Nephron (organoid): ENCODE data around the gene MYO16.
A peak's percentile ranks its signal among the peaks of the same experiment; 100 is the strongest.

Experiments
- H3K27ac Mint-ChIP-seq, 3 experiments: 2 replicates each; pipeline ENCODE4 v1.8.0; 2020; ENCODE audit warnings: mixed read lengths in 3 of 3, mild to moderate bottlenecking in 2 of 3, moderate library complexity in 1 of 3
- H3K27me3 Mint-ChIP-seq: 2 replicates; pipeline ENCODE4 v1.8.0; 2021; ENCODE audit warnings: low read depth, mild to moderate bottlenecking, moderate library complexity, mixed read lengths
- H3K36me3 Mint-ChIP-seq: 2 replicates; pipeline ENCODE4 v1.8.0; 2020; ENCODE audit warnings: low read depth, mixed read lengths
- H3K4me1 Mint-ChIP-seq: 2 replicates; pipeline ENCODE4 v1.8.0; 2020; ENCODE audit warnings: mixed read lengths
- H3K4me3 Mint-ChIP-seq, 3 experiments: 2 replicates each; pipeline ENCODE4 v1.8.0; 2020; ENCODE audit warnings: mild to moderate bottlenecking in 3 of 3, mixed read lengths in 3 of 3, moderate library complexity in 2 of 3
- H3K9me3 Mint-ChIP-seq: 2 replicates; pipeline ENCODE4 v1.8.0; 2020; ENCODE audit warnings: mixed read lengths
- CTCF ChIP-seq, 3 experiments: fragments of 200-600 bp; sonication (generic); IDR thresholded peaks; one replicate each; pipeline ENCODE4 v1.5.0; 2021; ENCODE audit warnings: antibody characterized with exemption in 3 of 3; ENCODE audit not compliant: unreplicated experiment in 3 of 3

Gene MYO16

DNA sequence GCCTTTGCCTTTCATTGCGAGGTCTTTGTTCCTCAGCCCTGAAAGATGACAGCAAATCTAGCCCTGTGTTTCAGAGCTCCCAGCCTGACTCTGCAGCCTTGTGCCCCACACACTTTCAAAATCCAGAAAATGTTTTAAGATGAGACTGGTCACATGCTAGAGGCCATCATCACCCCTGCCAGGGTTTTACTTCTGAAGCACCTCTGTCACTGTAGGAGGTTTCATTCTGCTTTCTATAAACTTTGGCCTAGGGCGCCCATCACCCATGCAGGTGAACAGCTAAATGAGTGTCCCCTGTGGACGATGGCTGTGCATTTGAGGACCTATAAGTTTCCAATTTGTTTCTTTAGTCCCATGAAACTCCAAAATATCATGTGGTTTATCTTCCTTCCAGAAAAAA lies 574.2 kb downstream of the MYO16 start:
- no peaks in the 10 kb centered on the region for H3K4me1 Mint-ChIP-seq

GRCh38 chr13:109204252-109204651 lies 574.8 kb downstream of the MYO16 start:
- Mint-ChIP-seq H3K27ac (peak overlapping the region in 1 of 3 experiments; percentile 21), H3K36me3 (no peaks in the 10 kb centered on the region)

More for the DNA sequence above, 574.2 kb downstream of the MYO16 start:
- H3K27ac Mint-ChIP-seq = peak overlapping the region in 1 of 3 experiments; percentile 76
- no peak overlapping the region for H3K4me3 Mint-ChIP-seq
- H3K27me3 Mint-ChIP-seq = no peaks in the 10 kb centered on the region
- no peaks in the 10 kb centered on the region for H3K9me3 Mint-ChIP-seq
- no peak for TF ChIP-seq CTCF (IDR thresholded peaks at IDR 0.05; ENCODE audit: unreplicated experiment in 3 of 3)
- H3K36me3 Mint-ChIP-seq = no peaks in the 10 kb centered on the region

GRCh38 chr13:109204657-109205056 lies 575.2 kb downstream of the MYO16 start:
- Mint-ChIP-seq H3K4me1 (no peaks in the 10 kb centered on the region), H3K36me3 (no peaks in the 10 kb centered on the region), H3K9me3 (no peaks in the 10 kb centered on the region), H3K27me3 (no peaks in the 10 kb centered on the region), H3K4me3 (no peak overlapping the region), H3K27ac (no peak overlapping the region)
- no peak for TF ChIP-seq CTCF (IDR thresholded peaks at IDR 0.05; ENCODE audit: unreplicated experiment in 3 of 3)

More at GRCh38 chr13:109204252-109204651, 574.8 kb downstream of the MYO16 start:
- Mint-ChIP-seq H3K27me3 (no peaks in the 10 kb centered on the region), H3K4me3 (no peak overlapping the region), H3K4me1 (no peaks in the 10 kb centered on the region), H3K9me3 (no peaks in the 10 kb centered on the region)
- TF ChIP-seq CTCF (IDR thresholded peaks at IDR 0.05; ENCODE audit: unreplicated experiment in 3 of 3) = no peak

GRCh38 chr13:109205315-109205714 lies 575.9 kb downstream of the MYO16 start:
- Mint-ChIP-seq H3K27me3 (no peaks in the 10 kb centered on the region), H3K9me3 (no peaks in the 10 kb centered on the region), H3K27ac (no peak overlapping the region)

DNA sequence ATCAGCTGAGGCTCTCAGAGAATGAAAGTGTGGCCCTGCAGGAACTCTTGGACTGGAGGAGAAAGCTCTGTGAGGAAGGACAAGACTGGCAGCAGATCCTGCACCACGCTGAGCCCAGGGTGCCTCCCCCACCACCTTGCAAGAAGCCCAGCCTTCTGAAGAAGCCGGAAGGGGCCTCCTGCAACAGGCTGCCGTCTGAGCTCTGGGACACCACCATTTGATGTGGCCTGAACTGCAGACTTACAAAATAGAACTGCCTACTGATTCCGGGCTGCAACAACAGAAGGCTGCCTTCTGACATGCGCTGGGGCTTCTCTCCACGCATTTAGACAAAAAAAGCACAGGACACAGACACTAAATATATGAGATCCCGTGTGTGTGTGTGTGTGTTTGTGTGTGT lies 577.2 kb downstream of the MYO16 start:
- H3K9me3 Mint-ChIP-seq = no peaks in the 10 kb centered on the region
- H3K36me3 Mint-ChIP-seq = no peaks in the 10 kb centered on the region
- H3K4me3 Mint-ChIP-seq = no peak overlapping the region
- no peaks in the 10 kb centered on the region for H3K4me1 Mint-ChIP-seq
- H3K27ac Mint-ChIP-seq = no peak overlapping the region
- no peak for TF ChIP-seq CTCF (IDR thresholded peaks at IDR 0.05; ENCODE audit: unreplicated experiment in 3 of 3)
- no peaks in the 10 kb centered on the region for H3K27me3 Mint-ChIP-seq

More at GRCh38 chr13:109205315-109205714, 575.9 kb downstream of the MYO16 start:
- Mint-ChIP-seq H3K4me1 (no peaks in the 10 kb centered on the region), H3K4me3 (no peak overlapping the region), H3K36me3 (no peaks in the 10 kb centered on the region)
- no peak for TF ChIP-seq CTCF (IDR thresholded peaks at IDR 0.05; ENCODE audit: unreplicated experiment in 3 of 3)

- H3K4me1 Mint-ChIP-seq = peaks cover 5% of the 10 kb centered on the region
- H3K36me3 Mint-ChIP-seq = no peaks in the 10 kb centered on the region
- no peaks in the 10 kb centered on the region for H3K9me3 Mint-ChIP-seq
- no peak overlapping the region for H3K27ac Mint-ChIP-seq
- H3K4me3 Mint-ChIP-seq = no peak overlapping the region
- TF ChIP-seq CTCF (IDR thresholded peaks at IDR 0.05; ENCODE audit: unreplicated experiment in 3 of 3) = no peak
- no peaks in the 10 kb centered on the region for H3K27me3 Mint-ChIP-seq
These were observed 578.2 kb downstream of the MYO16 start for GRCh38 chr13:109207622-109208021.
